Mesendoderm (in vitro differentiated cells): ENCODE measurements around the gene ANKRD26.

Experiments
- DNase-seq: peaks from one replicate; pipeline ENCODE4 v3.0.0; 2013
- H2AK5ac ChIP-seq: 2 replicates; pipeline ENCODE4 v1.6.1; 2013; ENCODE audit warnings: low read length, inconsistent platforms
- H2BK120ac ChIP-seq: 2 replicates; pipeline ENCODE4 v1.6.1; 2013; ENCODE audit warnings: low read depth, mild to moderate bottlenecking, low read length, moderate library complexity, mixed read lengths
- H2BK15ac ChIP-seq: replicated peaks from 2 replicates; pipeline ENCODE4 v1.6.1; 2013; ENCODE audit warnings: low read depth, mild to moderate bottlenecking, moderate library complexity
- H2BK5ac ChIP-seq: 2 replicates; pipeline ENCODE4 v1.6.1; 2013; ENCODE audit warnings: low read length, inconsistent platforms
- H3K18ac ChIP-seq: 2 replicates; pipeline ENCODE4 v1.6.1; 2013; ENCODE audit warnings: mild to moderate bottlenecking, low read length, mixed read lengths
- H3K23ac ChIP-seq: one replicate; pipeline ENCODE4 v1.6.1; 2013; ENCODE audit warnings: low read length
- H3K27ac ChIP-seq: 2 replicates; pipeline ENCODE4 v1.5.1; 2013; ENCODE audit warnings: low read depth, mild to moderate bottlenecking, inconsistent platforms, low read length, moderate library complexity
- H3K27me3 ChIP-seq: 2 replicates; pipeline ENCODE4 v1.6.1; 2013; ENCODE audit warnings: low read length, control low read depth, mild to moderate bottlenecking, inconsistent platforms; ENCODE audit not compliant: insufficient read depth, poor library complexity
- H3K36me3 ChIP-seq: 2 replicates; pipeline ENCODE4 v1.6.1; 2013; ENCODE audit warnings: low read length, inconsistent platforms; ENCODE audit not compliant: control insufficient read depth, insufficient read depth
- H3K4ac ChIP-seq: one replicate; pipeline ENCODE4 v1.6.1; 2013; ENCODE audit warnings: low read depth, mild to moderate bottlenecking, low read length, moderate library complexity
- H3K4me1 ChIP-seq: 2 replicates; pipeline ENCODE4 v1.6.1; 2013; ENCODE audit warnings: low read depth, low read length, inconsistent platforms; ENCODE audit not compliant: control insufficient read depth
- H3K4me2 ChIP-seq: 2 replicates; pipeline ENCODE4 v1.6.1; 2013; ENCODE audit warnings: low read length
- H3K4me3 ChIP-seq: 2 replicates; pipeline ENCODE4 v1.5.1; 2013; ENCODE audit warnings: mild to moderate bottlenecking, low read length
- H3K56ac ChIP-seq: one replicate; pipeline ENCODE4 v1.6.1; 2013; ENCODE audit warnings: low read length
- H3K79me1 ChIP-seq: 2 replicates; pipeline ENCODE4 v1.6.1; 2013; ENCODE audit warnings: low read length, inconsistent platforms
- H3K79me2 ChIP-seq: 2 replicates; pipeline ENCODE4 v1.6.1; 2013; ENCODE audit warnings: mild to moderate bottlenecking, low read length; ENCODE audit not compliant: control insufficient read depth, insufficient read depth
- H3K9ac ChIP-seq: 2 replicates; pipeline ENCODE4 v1.6.1; 2013; ENCODE audit warnings: low read length, inconsistent platforms
- H4K5ac ChIP-seq: one replicate; pipeline ENCODE4 v1.6.1; 2013; ENCODE audit warnings: low read length
- H4K8ac ChIP-seq: one replicate; pipeline ENCODE4 v1.6.1; 2013; ENCODE audit warnings: low read depth, mild to moderate bottlenecking, control low read depth, low read length, moderate library complexity
- WGBS: extraction: QIAGEN DNeasy Blood & Tissue Kit; methylation state at CpG from one replicate; pipeline ENCODE4 v1.1.7; 2013; ENCODE audit warnings: low lambda C conversion rate, missing lambda C conversion rate; ENCODE audit not compliant: insufficient coverage; ENCODE audit errors: extremely low coverage; 5-methylcytosine and 5-hydroxymethylcytosine counted together

ANKRD26 gene

GRCh38 chr10:26982058-26982457 is 118.2 kb downstream of the ANKRD26 start:
- WGBS, result no CpG with 5 or more reads among the region's 1 CpG
- H2BK15ac ChIP-seq, result no peak overlapping the region

DNA sequence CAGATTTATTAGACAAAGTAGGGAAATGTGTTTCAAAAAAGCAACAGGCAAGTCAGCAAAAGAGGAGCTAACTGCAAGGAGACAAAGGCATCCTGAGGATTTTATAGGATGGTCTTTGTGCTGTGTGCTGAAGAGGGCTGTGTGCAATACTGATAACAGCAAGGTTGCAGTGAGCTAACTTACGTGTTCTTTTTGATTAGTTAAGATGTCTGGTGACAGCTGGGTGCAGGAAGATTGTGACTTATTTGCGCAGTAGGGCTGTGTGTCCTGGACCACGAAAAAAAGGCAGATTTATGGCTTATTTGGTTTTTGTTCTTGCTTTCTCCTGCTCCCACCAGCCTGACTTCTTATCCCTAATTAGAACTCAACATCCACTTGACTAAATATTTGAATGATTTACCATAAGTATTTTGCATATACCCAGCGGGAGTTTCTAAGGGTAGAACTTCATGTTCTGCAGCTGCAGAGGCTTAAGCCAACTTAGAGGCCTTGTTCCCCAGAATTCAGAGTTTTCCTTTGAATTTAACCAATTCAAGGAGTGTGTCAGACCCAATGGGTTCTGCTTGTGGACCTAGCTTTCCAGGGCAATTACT is 119.0 kb downstream of the ANKRD26 start:
- no peaks in the 10 kb centered on the region for H3K79me2 ChIP-seq
- no peak for DNase-seq
- no peak overlapping the region for H4K5ac ChIP-seq
- H2BK5ac ChIP-seq, result no peak overlapping the region
- no peak overlapping the region for H3K4ac ChIP-seq
- no peak overlapping the region for H4K8ac ChIP-seq
- H2BK15ac ChIP-seq, result no peak overlapping the region
- no peak overlapping the region for H3K4me3 ChIP-seq
- H3K56ac ChIP-seq, result no peak overlapping the region
- no peak overlapping the region for H3K18ac ChIP-seq
- H3K27ac ChIP-seq, result no peak overlapping the region
- no peaks in the 10 kb centered on the region for H3K36me3 ChIP-seq
- WGBS, result no CpG with 5 or more reads among the region's 4 CpGs
- H2AK5ac ChIP-seq, result no peak overlapping the region
- H3K4me1 ChIP-seq, result no peaks in the 10 kb centered on the region
- no peak overlapping the region for H3K23ac ChIP-seq
- no peaks in the 10 kb centered on the region for H3K79me1 ChIP-seq
- H2BK120ac ChIP-seq, result no peak overlapping the region
- H3K27me3 ChIP-seq, result no peaks in the 10 kb centered on the region
- H3K9ac ChIP-seq, result no peak overlapping the region
- no peak overlapping the region for H3K4me2 ChIP-seq

More at GRCh38 chr10:26982058-26982457, 118.2 kb downstream of the ANKRD26 start:
- no peak overlapping the region for H3K4ac ChIP-seq
- no peaks in the 10 kb centered on the region for H3K4me1 ChIP-seq
- H3K27ac ChIP-seq, result no peak overlapping the region
- H3K4me3 ChIP-seq, result no peak overlapping the region
- DNase-seq, result no peak
- no peak overlapping the region for H2AK5ac ChIP-seq
- H3K79me2 ChIP-seq, result no peaks in the 10 kb centered on the region
- no peak overlapping the region for H4K8ac ChIP-seq
- H2BK120ac ChIP-seq, result no peak overlapping the region
- no peaks in the 10 kb centered on the region for H3K36me3 ChIP-seq
- no peak overlapping the region for H3K56ac ChIP-seq
- no peaks in the 10 kb centered on the region for H3K27me3 ChIP-seq
- H3K18ac ChIP-seq, result no peak overlapping the region
- H4K5ac ChIP-seq, result no peak overlapping the region
- H2BK5ac ChIP-seq, result no peak overlapping the region
- no peak overlapping the region for H3K23ac ChIP-seq
- no peaks in the 10 kb centered on the region for H3K79me1 ChIP-seq
- no peak overlapping the region for H3K9ac ChIP-seq
- no peak overlapping the region for H3K4me2 ChIP-seq

DNA sequence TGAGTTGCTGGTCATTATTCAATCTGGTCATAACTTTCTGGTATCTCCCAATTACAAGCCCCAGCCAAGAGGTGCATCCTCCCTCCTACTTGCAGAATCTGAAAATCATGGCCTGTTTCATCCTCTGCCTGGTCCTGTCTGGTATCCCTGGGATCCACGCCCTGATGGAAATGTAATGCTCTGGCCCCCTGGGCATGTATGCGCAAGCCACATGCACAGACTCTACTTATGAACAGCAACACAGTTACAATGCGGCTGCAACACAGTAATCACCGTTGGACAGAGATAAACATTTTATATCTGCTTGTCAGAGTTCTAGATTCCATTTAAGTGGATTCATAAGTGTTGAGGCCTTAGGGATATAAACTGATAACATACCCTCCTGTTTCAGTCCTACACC is 121.8 kb downstream of the ANKRD26 start:
- H3K4me2 ChIP-seq, result no peak overlapping the region
- H3K18ac ChIP-seq, result no peak overlapping the region
- no CpG with 5 or more reads among the region's 4 CpGs for WGBS
- no peak overlapping the region for H4K5ac ChIP-seq
- no peaks in the 10 kb centered on the region for H3K79me2 ChIP-seq
- H2BK15ac ChIP-seq, result no peak overlapping the region
- no peaks in the 10 kb centered on the region for H3K79me1 ChIP-seq
- H3K23ac ChIP-seq, result no peak overlapping the region
- H2AK5ac ChIP-seq, result no peak overlapping the region
- no peaks in the 10 kb centered on the region for H3K27me3 ChIP-seq
- no peaks in the 10 kb centered on the region for H3K4me1 ChIP-seq
- H3K4me3 ChIP-seq, result no peak overlapping the region
- no peak overlapping the region for H3K4ac ChIP-seq
- H3K9ac ChIP-seq, result no peak overlapping the region
- no peak overlapping the region for H4K8ac ChIP-seq
- no peak overlapping the region for H2BK120ac ChIP-seq
- H3K56ac ChIP-seq, result no peak overlapping the region
- H3K36me3 ChIP-seq, result no peaks in the 10 kb centered on the region
- no peak overlapping the region for H2BK5ac ChIP-seq
- DNase-seq, result no peak
- no peak overlapping the region for H3K27ac ChIP-seq

- Histone ChIP-seq H3K4me1 (no peaks in the 10 kb centered on the region), H3K23ac (no peak overlapping the region), H3K18ac (no peak overlapping the region), H3K4me3 (no peak overlapping the region), H3K27ac (no peak overlapping the region), H3K4me2 (no peak overlapping the region), H3K27me3 (no peaks in the 10 kb centered on the region), H2BK15ac (no peak overlapping the region), H3K4ac (no peak overlapping the region), H4K5ac (no peak overlapping the region), H2AK5ac (no peak overlapping the region), H3K9ac (no peak overlapping the region), H3K79me2 (no peaks in the 10 kb centered on the region), H3K36me3 (no peaks in the 10 kb centered on the region), H3K56ac (no peak overlapping the region), H4K8ac (no peak overlapping the region), H3K79me1 (no peaks in the 10 kb centered on the region), H2BK120ac (no peak overlapping the region), H2BK5ac (no peak overlapping the region)
- no peak for DNase-seq
- no CpG with 5 or more reads among the region's 2 CpGs for WGBS
These were observed 122.7 kb downstream of the ANKRD26 start for GRCh38 chr10:26977635-26978034.

GRCh38 chr10:26970667-26971066 is 129.6 kb downstream of the ANKRD26 start:
- H3K36me3 ChIP-seq, result no peaks in the 10 kb centered on the region
- no peak overlapping the region for H3K9ac ChIP-seq
- no peak overlapping the region for H2BK5ac ChIP-seq
- H4K8ac ChIP-seq, result no peak overlapping the region
- H3K4me3 ChIP-seq, result no peak overlapping the region
- H2BK15ac ChIP-seq, result no peak overlapping the region
- no peak overlapping the region for H4K5ac ChIP-seq
- no peak overlapping the region for H2BK120ac ChIP-seq
- no peak overlapping the region for H3K4me2 ChIP-seq
- no peaks in the 10 kb centered on the region for H3K79me2 ChIP-seq
- H3K18ac ChIP-seq, result no peak overlapping the region
- H3K4ac ChIP-seq, result no peak overlapping the region
- H3K4me1 ChIP-seq, result no peaks in the 10 kb centered on the region
- no CpG with 5 or more reads among the region's 4 CpGs for WGBS
- H3K23ac ChIP-seq, result no peak overlapping the region
- DNase-seq, result no peak
- no peak overlapping the region for H3K27ac ChIP-seq
- H3K56ac ChIP-seq, result no peak overlapping the region
- no peak overlapping the region for H2AK5ac ChIP-seq
- H3K79me1 ChIP-seq, result no peaks in the 10 kb centered on the region
- no peaks in the 10 kb centered on the region for H3K27me3 ChIP-seq
